Measurements from ENCODE around the gene HOGA1. TPM values are rescaled to one million over a fixed set of nuclear protein-coding genes. Genes with fewer than 3 reads are reported as not detected.

The HOGA1 gene
- total RNA-seq, 1 experiment from 2014 or later = not detected

GRCh38 chr10:97585439-97585811 is 1.2 kb downstream of the HOGA1 start:
- no TSS peak for BruUV-seq (replicated peaks)
- POLR2A ChIA-PET (ENCODE audit: low non-redundant PET) = no interaction called here
- Histone ChIP-seq H3K27ac (ENCODE audit: low read depth, low read length, poor library complexity, severe bottlenecking) (no peak overlapping the region), H3K4me3 (ENCODE audit: low read depth, low read length, poor library complexity, severe bottlenecking) (no peak overlapping the region), H3K36me3 (ENCODE audit: insufficient read depth, low read length, poor library complexity, severe bottlenecking) (no peaks in the 10 kb centered on the region), H3K27me3 (replicated peaks; ENCODE audit: insufficient read depth, low read depth, low read length, poor library complexity) (no peaks in the 10 kb centered on the region), H3K4me1 (ENCODE audit: insufficient read depth, low read length, poor library complexity, severe bottlenecking) (no peaks in the 10 kb centered on the region), H3K9me3 (ENCODE audit: low read depth, low read length, poor library complexity, severe bottlenecking) (no peaks in the 10 kb centered on the region)
- TF ChIP-seq CTCF (conservative IDR thresholded peaks at IDR 0.05; ENCODE audit: low read depth, low read length) (no peak), EZH2 (IDR thresholded peaks at IDR 0.05; ENCODE audit: borderline replicate concordance, low read depth, low read length, poor library complexity, severe bottlenecking) (no peak)
- CTCF ChIA-PET = no interaction called here
- no peak for DNase-seq (ENCODE audit: low spot score)
- intact Hi-C loops (cut with micrococcal nuclease; ENCODE audit: unreplicated experiment) = no loop called here

- POLR2A ChIA-PET (ENCODE audit: low non-redundant PET) = no interaction called here
- DNase-seq (ENCODE audit: low spot score) = no peak
- no TSS peak for BruUV-seq (replicated peaks)
- no peaks in the 10 kb centered on the region for H3K9me3 ChIP-seq (ENCODE audit: low read depth, low read length, poor library complexity, severe bottlenecking)
- TF ChIP-seq EZH2 (IDR thresholded peaks at IDR 0.05; ENCODE audit: borderline replicate concordance, low read depth, low read length, poor library complexity, severe bottlenecking) (no peak), CTCF (conservative IDR thresholded peaks at IDR 0.05; ENCODE audit: low read depth, low read length) (no peak)
- no peaks in the 10 kb centered on the region for H3K4me1 ChIP-seq (ENCODE audit: insufficient read depth, low read length, poor library complexity, severe bottlenecking)
- no peaks in the 10 kb centered on the region for H3K27me3 ChIP-seq (replicated peaks; ENCODE audit: insufficient read depth, low read depth, low read length, poor library complexity)
- intact Hi-C loops (cut with micrococcal nuclease; ENCODE audit: unreplicated experiment) = no loop called here
- H3K4me3 ChIP-seq (ENCODE audit: low read depth, low read length, poor library complexity, severe bottlenecking) = no peak overlapping the region
- no peak overlapping the region for H3K27ac ChIP-seq (ENCODE audit: low read depth, low read length, poor library complexity, severe bottlenecking)
- no peaks in the 10 kb centered on the region for H3K36me3 ChIP-seq (ENCODE audit: insufficient read depth, low read length, poor library complexity, severe bottlenecking)
- CTCF ChIA-PET = no interaction called here
Observed at GRCh38 chr10:97587183-97587582, 3.0 kb downstream of the HOGA1 start.

- POLR2A ChIA-PET (ENCODE audit: low non-redundant PET) = no interaction called here
- CTCF ChIA-PET = no interaction called here
- TF ChIP-seq CTCF (conservative IDR thresholded peaks at IDR 0.05; ENCODE audit: low read depth, low read length) (no peak), EZH2 (IDR thresholded peaks at IDR 0.05; ENCODE audit: borderline replicate concordance, low read depth, low read length, poor library complexity, severe bottlenecking) (no peak)
- H3K27me3 ChIP-seq (replicated peaks; ENCODE audit: insufficient read depth, low read depth, low read length, poor library complexity) = no peaks in the 10 kb centered on the region
- no peaks in the 10 kb centered on the region for H3K36me3 ChIP-seq (ENCODE audit: insufficient read depth, low read length, poor library complexity, severe bottlenecking)
- no peak within 1 kb of the TSS for H3K4me3 ChIP-seq (ENCODE audit: low read depth, low read length, poor library complexity, severe bottlenecking)
- H3K9me3 ChIP-seq (ENCODE audit: low read depth, low read length, poor library complexity, severe bottlenecking) = no peaks in the 10 kb centered on the region
- DNase-seq (ENCODE audit: low spot score) = no peak
- intact Hi-C loops (cut with micrococcal nuclease; ENCODE audit: unreplicated experiment) = no loop called here
- BruUV-seq (replicated peaks) = no TSS peak
- no peak within 1 kb of the TSS for H3K27ac ChIP-seq (ENCODE audit: low read depth, low read length, poor library complexity, severe bottlenecking)
- H3K4me1 ChIP-seq (ENCODE audit: insufficient read depth, low read length, poor library complexity, severe bottlenecking) = no peaks in the 10 kb centered on the region
Observed at GRCh38 chr10:97589479-97589878, 5.3 kb downstream of the HOGA1 start, which contains the start of gene C10orf62. Gene C10orf62 (plus strand): TSS chr10:97589721. CDS start chr10:97589898, 177 bp downstream.

Data from A673 (cell line).